Measurements from ENCODE around the gene PRDM10.

Gene PRDM10

DNA sequence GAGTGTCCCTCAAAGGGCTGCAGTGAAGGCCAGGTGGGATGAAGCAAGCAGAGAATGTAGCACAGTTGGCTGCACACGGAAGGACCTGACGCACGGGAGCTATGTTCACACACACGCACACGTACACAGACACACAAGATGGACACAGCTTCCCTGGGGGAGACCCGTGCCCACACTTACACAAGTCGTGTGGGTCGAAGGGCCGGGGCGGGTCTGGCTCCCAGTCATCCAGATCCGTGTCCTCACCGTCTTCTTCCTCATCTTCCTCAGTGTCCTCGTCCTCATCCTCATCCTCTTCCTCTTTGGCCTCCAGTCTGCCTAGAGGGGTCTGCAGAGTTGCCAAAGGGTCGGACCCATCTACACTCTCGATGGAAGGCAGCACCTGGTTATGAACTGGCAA, 55.7 kb downstream of the PRDM10 start:
- no peak for DNase-seq (ENCODE audit: low read depth)

DNA sequence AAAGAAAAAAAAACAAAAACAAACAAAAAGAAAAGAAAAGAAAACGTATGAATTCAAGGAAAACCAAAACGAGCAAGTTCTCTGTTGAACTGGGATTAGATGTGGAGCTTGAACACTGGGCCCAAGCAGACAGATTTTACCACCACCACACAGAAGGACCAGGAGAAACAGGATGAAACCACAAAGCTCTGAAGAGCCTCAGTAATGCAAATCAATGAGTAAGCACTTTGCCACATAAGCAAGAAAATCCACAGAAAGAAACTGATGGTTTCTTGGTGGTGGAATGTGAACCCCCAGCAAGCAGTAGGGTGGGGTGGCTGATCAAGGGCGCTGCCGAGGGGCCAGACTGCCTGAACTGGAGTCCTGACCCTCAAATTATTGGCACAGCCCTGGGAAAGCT, 56.4 kb downstream of the PRDM10 start:
- no peak for DNase-seq (ENCODE audit: low read depth)

DNA sequence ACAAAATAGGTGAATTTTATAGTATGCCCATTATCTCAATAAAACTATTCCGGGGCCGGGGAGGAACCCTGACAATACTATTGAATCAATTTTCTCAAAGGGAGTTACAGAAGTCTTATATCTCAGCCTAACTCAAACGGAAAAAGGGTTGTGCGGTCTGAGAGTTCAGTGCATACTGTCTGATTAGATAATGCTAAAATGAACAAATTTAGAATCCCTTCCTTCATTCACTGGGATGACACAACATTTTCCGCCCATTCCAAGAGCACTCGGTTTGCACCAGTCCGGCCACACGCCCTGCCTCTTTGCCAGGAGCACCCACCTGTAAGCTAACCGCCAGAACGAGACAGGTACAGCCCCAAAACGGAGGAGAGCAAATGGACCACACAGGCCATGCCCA, 57.3 kb downstream of the PRDM10 start:
- DNase-seq (ENCODE audit: low read depth) = no peak

DNA sequence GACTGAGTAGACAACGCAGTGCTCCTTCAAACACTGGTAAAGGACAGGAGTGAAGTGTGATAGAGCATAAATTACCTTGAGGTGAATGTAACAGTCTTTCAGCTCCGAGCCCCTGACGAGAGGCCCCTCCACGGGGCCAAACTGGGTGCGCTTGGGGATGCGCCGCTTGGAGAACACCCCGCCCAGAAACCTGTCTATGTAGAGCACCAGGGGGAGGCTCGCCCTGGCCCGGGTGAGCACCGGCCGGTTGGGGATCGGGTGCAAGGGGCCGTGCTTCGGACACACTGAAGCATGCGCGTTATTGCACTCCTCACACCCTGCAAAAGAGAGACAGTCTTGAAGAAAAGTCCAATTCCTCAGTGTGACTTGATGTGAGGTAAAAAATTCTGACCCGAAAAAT, 57.9 kb downstream of the PRDM10 start:
- DNase-seq (ENCODE audit: low read depth) = no peak

- DNase-seq (ENCODE audit: low read depth) = no peak
These were observed 59.6 kb downstream of the PRDM10 start for GRCh38 chr11:129943036-129943435.

DNA sequence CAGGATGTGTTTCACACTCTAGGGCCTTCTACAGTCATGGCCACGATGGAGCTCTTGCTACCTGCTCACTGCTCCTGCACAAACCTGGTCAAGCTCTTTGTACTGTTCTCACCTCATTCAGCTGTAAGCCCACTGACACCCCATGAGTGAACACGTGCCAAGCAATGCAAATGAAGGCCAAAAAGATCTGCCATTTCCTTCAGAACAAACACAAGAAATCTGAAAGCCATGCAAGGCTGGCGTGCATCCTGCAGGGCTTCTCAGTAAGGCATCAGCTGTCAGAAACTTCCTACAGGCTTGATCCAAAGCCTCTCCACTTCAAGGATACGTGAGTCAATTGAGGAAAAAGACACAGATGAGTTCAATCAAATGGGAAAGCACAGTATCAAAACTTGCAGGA, 63.1 kb downstream of the PRDM10 start:
- no peak for DNase-seq (ENCODE audit: low read depth)

DNA sequence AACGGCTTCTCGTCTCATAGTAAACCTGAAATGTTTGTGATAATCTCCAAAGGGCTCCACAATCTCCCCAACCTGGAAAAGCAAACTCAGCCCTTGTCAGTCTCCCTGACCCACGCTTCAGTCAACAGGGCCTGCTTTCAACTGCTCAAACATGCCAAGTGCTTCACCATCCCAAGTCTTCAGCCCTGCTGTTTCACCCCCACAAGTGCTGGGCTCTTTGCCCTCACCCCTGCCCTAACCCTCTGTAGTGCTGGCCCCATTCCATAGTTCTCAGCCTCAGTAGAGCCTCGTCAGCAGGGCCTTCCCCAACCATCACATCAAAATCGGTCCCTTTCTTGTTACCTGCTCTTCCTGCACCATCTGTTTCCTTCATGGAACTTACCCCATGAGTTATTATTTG, 63.9 kb downstream of the PRDM10 start:
- DNase-seq (ENCODE audit: low read depth) = no peak

DNA sequence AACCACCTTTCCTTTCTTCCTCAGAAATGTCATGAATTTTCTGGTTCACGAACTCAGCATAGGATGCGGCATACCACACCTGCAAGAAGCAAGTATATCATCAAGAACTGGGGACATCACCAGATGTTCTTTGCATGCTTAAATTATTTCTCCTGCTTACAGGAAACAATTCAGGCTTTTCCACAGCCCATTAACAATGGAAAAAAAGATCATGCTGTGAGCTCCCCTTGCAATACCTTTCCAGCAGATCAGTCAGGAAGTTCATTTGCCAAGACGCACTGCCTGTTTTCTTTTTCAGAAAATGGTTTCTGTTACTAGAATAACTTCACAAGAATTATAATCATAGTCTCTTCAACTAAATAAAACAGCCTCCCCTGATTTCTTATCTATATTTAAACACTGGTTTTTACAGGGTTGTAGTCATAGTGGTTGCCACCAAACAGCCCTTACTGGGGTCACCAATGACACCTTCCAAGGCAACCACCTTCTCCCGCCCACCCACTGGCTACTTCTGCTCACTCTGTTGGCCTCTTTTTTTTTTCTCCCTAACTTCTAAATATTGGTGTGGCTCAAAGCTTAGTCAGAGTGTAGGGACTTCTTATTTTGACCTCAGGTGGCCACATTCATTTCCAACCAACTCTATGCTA, 64.9 kb downstream of the PRDM10 start:
- DNase-seq (ENCODE audit: low read depth) = no peak

- no peak for DNase-seq (ENCODE audit: low read depth)
These were observed 66.9 kb downstream of the PRDM10 start for GRCh38 chr11:129935723-129936122.

GRCh38 chr11:129933891-129934290, 68.7 kb downstream of the PRDM10 start:
- no peak for DNase-seq (ENCODE audit: low read depth)

GRCh38 chr11:129933262-129933661, 69.4 kb downstream of the PRDM10 start:
- no peak for DNase-seq (ENCODE audit: low read depth)

DNA sequence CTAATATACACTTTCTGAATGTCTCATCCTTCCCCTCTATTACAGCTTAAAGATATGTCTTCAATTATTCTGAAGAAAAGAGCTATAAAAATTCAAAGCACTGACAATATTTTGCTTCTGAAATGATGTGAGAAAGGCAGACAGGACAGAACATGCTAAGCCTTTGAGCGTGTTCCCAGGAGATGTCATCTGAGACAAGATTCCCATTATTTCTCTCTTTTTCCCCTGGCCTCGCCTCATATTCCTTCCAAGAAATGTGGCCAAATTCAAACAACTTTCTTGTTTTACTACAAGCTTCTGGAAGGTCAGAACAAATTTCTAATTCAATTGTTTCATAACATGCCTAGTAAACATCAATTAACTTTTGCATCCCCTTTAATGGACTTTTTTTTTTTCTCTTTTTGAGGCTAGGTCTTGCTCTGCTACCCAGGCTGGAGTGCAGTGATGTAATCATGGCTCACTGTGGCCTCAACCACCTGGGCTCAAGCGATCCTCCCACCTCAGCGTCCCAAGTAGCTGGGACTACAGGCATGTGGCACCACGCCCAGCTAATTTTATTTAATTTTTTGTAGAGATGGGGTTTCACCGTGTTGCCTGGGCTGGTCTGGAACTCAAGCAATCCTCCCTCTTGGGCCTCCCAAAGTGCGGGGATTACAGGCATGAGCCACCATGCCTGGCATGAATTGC, 70.1 kb downstream of the PRDM10 start:
- DNase-seq (ENCODE audit: low read depth) = no peak

DNA sequence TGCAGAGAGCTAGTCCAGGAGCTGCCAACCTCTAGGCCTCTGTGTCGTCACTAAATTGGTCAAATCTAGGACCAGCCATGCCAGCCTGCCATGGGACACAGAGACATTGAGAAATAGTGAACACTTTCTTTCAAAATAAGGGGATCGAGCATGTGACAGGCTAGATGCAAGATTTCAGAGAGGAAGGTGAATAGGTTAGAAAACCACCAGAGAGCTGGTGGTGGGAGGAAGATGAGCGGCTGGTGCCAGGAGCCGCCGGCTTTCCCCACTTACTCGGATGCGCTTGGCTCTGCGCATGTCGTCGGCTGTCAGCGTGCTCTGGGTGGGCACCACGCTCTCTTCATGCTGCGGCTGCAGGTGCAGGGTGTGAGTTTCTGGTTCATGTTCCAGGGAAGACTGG, 71.9 kb downstream of the PRDM10 start:
- no peak for DNase-seq (ENCODE audit: low read depth)

DNA sequence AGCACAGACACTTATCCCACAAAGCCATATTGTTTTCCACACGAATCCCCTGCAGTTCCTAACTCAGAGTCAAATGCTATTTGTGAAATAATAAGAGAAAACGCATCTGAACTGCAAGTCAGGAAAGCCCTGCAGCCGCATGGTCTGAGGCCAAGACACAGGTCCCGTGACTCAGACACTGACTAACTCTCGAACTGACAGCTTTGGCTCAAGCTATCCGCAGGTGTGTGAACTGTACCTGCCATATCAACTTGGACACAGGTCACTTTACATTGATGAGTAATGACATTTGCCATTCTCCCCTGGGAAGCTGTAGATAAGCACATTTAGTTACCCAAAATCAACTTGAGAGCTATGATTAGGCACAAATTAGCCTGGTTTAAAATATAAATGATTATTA, 72.3 kb downstream of the PRDM10 start:
- DNase-seq (ENCODE audit: low read depth) = no peak

GRCh38 chr11:129929721-129930120, 72.9 kb downstream of the PRDM10 start:
- no peak for DNase-seq (ENCODE audit: low read depth)

GRCh38 chr11:129928923-129929692, 73.5 kb downstream of the PRDM10 start:
- no peak for DNase-seq (ENCODE audit: low read depth)

GRCh38 chr11:129922674-129923073, 80.0 kb downstream of the PRDM10 start:
- no peak for DNase-seq (ENCODE audit: low read depth)

DNA sequence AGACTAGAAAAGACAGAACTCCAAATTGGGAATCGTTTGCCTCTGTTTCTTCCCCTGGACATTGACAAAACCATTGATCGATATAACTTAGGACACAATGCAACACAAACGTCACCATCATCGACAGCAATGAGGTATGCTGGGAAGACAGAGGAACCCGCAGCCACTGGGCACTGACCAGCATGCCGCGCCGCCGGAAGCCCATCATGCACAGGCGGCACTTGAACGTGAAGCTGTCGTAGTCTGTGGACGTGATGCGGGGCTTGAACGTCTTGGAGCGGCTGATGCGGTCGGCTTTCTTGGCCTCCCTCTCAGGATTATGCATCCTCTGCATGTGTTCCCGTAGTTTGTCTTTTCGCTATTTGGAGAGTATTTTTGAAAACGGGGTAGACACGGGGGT, 84.3 kb downstream of the PRDM10 start:
- DNase-seq (ENCODE audit: low read depth) = no peak

DNA sequence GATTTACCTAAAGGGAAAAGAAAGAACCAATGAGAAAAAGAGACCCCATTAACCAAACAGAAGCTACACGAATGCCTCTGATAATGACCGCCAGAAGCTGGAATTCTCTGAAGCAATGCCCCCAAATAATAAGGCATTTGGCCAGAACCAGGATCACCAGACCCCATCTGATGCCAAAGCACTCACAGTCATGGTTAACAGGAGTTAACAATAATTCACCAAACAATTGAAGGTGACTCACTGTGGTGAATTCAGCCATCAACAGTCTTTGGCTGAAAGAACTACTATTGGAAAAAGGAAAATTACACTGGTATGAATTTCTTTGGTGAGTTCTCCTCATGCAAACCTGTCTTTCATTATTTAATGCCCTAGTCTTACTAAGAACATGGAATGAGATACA, 85.4 kb downstream of the PRDM10 start:
- DNase-seq (ENCODE audit: low read depth) = no peak

DNA sequence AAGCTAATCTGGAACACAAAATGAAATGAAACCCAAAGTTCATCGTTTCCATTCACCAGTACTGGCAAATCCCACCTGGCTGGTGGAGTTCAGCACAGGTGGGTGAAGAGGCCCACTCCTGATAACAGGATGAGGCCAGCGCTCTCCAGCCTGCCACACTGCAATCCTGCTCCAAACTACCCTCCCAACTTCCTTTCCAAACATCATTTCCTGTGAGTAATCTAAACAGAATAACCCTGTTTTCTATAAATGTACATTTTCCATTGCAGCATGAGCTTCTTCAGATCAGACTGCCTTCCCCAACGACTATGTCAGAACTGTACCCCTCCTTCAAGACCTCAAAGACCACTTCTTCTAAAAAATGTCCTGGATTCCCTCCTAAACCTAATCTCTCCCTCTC, 91.3 kb downstream of the PRDM10 start:
- no peak for DNase-seq (ENCODE audit: low read depth)

- DNase-seq (ENCODE audit: low read depth) = no peak
These were observed 92.3 kb downstream of the PRDM10 start for GRCh38 chr11:129910360-129910759.

DNA sequence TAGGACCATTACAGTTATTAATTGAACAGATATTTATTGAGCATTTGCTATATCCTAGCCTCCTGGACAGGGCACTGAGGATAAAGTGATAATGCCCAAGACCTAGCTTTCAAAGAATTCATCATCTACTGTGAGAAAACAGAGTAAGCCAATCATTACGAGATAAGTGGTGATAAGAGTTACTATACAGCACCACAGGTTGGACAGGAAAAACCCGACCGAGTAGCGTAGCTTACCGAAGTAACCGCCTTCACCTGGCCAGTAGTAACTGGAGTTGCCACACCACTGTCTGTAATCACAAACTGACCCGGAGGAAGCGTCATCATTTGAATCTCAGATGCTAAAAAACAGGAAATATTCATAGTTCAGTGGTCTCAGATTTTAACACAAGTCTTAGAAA, 97.2 kb downstream of the PRDM10 start:
- no peak for DNase-seq (ENCODE audit: low read depth)

DNA sequence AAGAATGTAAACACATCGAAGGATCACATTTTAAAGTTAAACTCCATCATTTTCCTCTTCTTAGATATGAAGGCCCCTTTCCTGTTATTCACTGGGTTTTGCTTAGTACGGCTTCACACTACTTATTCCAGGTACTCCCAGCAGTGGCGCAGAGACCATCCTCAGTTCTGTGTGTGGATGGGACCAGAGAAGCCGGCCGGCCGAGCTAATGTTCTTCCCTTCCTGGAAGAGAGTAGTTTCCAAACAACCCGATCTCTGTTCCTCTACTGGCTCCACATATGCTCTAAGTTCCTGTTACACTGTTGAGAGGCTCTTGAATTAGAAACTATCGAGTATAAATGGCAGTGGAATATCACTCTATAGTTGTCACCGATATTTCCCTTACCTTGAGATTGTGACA, 106.6 kb downstream of the PRDM10 start:
- no peak for DNase-seq (ENCODE audit: low read depth)
